DMS 273 (cell line): Measurements from ENCODE around the gene GPR137.
"Not testable (repeated sequence)": the region's sequence is repeated elsewhere in the genome, so short reads cannot be mapped to it uniquely, and the experiment has no call there.

ENCODE experiments used
- DNase-seq: peaks from one replicate; lab custom pipeline; 2025; ENCODE audit not compliant: unreplicated experiment; lab: John Stamatoyannopoulos, UW

GPR137 gene, protein sequence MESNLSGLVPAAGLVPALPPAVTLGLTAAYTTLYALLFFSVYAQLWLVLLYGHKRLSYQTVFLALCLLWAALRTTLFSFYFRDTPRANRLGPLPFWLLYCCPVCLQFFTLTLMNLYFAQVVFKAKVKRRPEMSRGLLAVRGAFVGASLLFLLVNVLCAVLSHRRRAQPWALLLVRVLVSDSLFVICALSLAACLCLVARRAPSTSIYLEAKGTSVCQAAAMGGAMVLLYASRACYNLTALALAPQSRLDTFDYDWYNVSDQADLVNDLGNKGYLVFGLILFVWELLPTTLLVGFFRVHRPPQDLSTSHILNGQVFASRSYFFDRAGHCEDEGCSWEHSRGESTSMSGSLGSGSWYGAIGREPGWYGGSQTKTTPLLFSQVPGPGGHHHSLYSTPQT

DNA sequence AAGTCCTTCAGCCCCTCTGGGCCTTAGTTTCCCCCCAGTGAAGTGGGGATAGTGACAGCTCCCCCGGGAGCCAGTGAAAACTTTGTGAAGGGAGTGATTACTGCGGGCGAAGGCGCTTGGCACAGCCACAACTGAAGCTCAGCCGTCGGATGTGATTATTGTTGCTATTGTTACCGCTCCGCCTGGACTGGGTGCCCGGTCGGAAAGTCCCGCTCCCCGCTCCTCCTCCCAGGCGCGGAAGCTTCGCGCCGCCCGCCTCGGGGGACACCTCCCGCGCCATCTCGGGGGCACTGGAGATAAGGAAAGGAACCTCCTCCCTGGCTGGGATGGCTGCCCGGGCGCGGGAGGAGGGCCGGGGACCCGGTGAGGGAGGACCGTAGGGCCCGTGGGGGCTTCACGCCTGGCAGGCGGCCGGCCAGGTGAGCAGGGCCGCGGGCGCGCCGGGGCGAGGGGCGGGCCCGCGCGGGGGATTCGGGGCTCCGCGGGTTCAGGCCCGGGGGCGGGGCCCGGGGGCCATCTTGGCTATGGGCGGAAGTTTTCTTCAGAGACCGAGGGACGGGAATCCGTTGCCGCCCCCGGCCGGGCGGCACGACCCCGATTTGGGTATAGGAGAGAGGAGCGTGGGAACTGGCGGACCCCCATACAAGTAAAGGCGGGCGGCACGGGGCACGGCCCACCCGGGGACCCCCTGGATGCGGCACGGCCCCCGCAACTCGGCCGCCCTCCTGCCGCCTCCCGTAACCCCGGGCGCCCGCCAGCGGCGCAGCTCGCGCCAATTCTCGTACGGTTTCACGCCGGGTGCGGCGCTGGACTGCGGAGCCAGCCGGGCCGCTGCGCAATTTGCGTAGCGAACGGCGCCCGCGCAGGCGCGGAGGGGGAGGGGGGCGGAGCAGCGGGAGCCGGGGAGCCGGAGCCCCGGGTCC, at the start of gene GPR137:
GPR137 (plus strand) TSS at position 887 of the 923 bp plus-strand sequence. CDS start 677 bp downstream, outside the sequence.
- peak; percentile 86 for DNase-seq

- no peak for DNase-seq
Observed at GRCh38 chr11:64237484-64237951, 48.1 kb upstream of the GPR137 start.

DNA sequence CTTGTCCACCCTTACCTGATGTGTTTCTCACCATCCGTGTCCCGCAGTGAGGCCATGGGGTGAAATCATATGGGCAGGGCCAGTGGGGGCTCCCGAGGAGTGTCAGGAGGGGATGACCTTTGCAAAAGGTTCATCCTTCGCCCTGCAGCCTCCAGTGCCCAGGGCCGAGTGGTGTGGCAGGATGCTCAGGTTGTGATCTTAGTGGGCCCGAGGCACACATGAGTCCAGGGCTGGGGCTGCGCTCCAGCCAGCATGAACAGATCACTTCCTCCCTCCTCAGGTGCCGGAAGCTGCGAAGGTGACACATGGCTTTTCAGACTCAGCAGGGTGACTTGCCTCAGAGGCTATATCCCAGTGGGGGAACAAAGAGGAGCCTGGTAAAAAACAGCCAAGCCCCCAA, 47.6 kb upstream of the GPR137 start:
- DNase-seq, result no peak

- no peak for DNase-seq
Observed at GRCh38 chr11:64238999-64239398, 46.6 kb upstream of the GPR137 start.

GRCh38 chr11:64239662-64240434, 45.8 kb upstream of the GPR137 start:
- no peak for DNase-seq

DNA sequence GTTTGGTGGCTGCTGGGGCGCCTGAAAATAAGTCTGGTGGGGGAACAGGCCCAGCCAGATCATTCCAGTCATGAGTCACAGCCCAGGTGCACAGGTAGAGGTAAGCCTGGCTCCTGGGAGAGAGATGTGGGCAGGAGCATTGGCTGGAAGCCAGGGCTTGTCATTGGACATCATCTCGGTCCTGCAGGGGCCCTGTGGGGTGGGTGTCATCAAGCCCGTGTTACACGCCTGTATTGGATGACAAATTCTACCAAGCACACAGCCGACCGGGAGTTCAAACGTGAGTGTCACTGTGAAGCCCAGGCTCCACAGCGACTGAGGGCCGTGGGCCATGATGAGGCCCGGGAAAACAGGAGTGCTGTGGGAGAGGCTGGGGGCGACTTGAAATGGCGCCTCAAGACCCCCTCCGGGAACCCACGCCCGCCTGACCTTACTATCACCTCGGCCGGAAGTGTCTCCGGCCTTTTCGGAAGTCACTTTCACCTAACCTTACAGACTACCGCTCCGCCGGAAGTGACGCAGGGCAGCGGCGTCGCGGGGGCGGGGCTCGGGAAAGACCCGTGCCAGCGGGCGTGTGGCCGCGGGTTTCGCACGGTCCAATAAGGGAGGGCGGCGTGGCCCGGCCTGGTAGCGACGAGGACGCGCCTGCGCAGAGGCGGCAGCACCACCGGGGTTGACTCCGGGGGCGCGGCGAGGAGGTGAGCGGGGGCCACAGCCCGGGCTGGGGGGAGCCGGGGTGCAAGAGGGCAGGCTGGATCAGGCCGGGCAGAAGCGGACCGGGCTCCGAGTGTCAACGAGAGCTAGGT, 45.0 kb upstream of the GPR137 start, which contains the start of gene FKBP2:
FKBP2 (plus strand) TSS at position 661 of the 806 bp plus-strand sequence. CDS start 1,293 bp downstream, outside the sequence.
- DNase-seq, result peak; percentile 97

DNA sequence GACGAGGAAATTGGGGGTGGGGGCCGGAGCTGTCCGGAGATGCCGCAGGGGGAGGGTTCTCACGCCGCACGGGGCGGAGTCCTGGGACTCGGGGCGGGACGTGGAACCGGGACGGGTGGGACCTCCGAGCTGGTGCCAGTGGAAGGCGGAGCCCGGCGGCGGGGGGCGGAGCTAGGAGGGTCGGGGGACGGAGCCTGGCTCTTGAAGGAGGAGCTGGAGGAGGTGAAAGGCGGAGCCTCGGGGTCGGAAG, 44.5 kb upstream of the GPR137 start:
- peak; percentile 97 for DNase-seq

- DNase-seq, result peak; percentile 56
Observed at GRCh38 chr11:64241491-64242374, 43.9 kb upstream of the GPR137 start.

DNA sequence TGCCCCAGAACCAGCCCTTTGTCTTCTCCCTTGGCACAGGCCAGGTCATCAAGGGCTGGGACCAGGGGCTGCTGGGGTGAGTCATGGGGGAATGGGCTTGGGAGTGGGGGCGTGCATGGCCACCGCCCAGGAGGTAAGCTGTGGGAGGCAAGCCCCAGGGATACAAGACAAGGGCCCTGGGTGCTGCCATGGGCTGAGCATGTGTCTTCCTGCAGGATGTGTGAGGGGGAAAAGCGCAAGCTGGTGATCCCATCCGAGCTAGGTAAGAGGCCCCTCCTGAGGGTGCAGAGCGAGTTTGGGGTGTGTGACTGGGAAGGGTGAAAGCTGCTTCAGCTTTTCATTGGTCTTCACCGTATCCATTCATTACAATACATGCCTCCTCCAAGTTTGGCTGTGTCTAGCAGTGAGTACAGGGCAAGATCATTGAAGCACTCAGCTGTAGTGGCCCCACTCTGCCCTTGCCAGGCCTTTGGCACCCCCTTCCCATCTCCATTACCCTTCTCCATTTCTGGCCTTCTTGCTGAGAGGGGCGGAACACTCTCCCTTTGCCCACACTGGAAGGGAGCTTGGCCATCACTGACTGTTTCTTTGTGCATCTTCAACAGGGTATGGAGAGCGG, 42.3 kb upstream of the GPR137 start:
- no peak for DNase-seq

- no peak for DNase-seq
Observed at GRCh38 chr11:64244107-64244506, 41.5 kb upstream of the GPR137 start.

DNA sequence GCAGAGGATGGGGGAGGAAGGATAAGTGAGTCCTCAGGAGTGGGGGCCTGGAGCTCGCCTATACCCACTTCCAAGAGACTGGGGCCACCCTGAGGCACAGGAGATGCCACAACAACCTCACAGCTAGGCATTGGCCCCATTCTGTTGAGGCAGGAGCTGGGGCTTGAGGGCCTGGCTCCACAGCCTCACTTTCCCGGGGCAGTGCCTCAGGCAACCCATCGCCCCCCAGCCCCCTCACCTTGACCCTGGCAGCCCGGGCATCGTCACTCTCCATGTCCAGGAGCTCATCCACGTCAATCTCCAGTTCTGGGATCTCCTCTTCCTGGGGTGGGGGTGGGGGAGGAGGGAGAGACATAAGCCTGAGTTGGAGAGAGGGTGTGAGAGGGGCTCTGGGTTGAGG, 40.7 kb upstream of the GPR137 start:
- no peak for DNase-seq

GRCh38 chr11:64245401-64245796, 40.2 kb upstream of the GPR137 start:
- DNase-seq, result peak; percentile 66

DNA sequence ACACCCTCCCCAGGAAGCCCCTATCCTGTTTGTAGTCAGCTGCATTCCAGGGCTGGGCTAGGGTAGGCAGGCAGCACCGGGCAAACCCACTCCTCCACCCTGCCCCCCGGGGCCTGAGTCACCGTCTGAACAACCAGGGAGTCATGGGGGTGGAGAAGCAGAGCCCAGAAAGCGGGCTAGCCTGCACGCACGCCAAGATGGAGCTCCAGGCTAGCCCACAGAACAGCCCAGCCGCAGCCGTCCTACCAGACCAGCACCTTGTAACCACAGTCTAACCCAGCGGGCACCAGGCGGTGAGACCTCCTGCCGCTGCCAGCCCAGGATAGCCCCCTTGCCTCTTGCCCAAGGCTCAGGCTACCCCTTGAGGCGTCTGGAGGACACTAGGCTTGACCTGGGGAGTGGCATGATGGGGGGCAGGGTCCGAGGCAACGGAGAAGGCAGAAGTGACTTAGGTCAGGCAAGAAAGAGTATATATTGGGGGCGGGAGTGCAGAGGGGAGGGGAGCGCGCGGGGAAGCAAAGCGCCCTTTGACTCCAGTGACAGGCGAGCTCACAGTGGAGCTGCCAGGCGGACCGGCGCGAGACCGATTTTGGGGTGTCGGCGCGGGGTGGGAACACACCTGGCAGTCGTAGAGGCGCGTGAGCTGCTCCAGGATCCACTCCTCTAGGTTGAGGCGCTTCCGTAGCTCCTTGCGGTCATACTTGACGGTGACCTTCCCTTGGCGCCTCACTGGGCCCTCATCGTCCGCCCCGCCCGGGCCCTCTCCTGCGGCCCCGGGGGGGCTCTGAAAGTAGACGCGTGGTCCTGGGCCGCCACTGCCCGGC, 39.6 kb upstream of the GPR137 start:
- DNase-seq, result peak; percentile 78

GRCh38 chr11:64246621-64246870, 39.1 kb upstream of the GPR137 start:
- not testable (repeated sequence) for DNase-seq

DNA sequence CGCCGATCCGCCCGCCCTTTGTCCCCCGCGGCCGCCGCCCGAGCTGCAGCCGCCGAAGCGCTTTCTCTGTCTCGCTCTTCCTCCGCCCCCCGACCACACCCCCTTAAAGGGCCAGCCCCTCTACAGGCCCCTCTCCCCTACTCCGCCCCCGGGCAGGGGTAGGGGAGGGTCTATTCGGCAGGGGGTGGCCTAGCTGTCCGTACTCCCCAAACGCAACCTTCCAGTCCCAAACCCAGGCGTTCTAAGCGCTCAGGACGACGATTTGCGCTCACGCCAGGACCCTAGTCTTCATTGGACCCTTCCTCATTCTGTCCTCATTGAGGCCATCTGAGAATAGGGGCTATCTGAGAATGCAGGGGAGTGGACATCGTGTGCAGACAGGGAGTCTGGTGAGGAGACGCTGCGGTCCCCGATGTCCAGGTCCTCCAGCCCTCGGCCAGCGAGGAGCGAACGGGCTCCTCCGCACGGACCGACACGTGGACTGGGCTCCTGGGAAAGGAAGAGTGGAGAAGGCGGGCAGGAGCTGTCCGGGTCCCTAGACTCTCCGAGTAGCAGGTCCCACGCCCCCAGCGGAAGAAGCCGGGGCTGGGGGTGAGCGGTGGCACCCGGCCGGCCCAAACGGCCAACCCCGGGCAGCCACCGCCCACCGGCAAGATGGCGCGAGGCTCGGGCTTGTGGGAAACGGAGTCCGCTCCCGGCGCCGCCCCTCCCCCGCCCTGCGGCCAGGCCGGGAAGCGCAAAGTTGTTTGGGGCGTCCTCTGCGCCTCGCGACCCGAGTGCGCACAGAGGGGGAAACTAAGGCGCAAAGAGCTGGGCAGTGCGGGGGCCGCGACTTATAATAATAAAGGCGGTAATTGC, 38.5 kb upstream of the GPR137 start, which contains the start of gene PPP1R14B:
PPP1R14B (minus strand) TSS at position 73 of the 858 bp plus-strand sequence. CDS start 270 bp downstream, outside the sequence.
- peak; percentile 94 for DNase-seq

DNA sequence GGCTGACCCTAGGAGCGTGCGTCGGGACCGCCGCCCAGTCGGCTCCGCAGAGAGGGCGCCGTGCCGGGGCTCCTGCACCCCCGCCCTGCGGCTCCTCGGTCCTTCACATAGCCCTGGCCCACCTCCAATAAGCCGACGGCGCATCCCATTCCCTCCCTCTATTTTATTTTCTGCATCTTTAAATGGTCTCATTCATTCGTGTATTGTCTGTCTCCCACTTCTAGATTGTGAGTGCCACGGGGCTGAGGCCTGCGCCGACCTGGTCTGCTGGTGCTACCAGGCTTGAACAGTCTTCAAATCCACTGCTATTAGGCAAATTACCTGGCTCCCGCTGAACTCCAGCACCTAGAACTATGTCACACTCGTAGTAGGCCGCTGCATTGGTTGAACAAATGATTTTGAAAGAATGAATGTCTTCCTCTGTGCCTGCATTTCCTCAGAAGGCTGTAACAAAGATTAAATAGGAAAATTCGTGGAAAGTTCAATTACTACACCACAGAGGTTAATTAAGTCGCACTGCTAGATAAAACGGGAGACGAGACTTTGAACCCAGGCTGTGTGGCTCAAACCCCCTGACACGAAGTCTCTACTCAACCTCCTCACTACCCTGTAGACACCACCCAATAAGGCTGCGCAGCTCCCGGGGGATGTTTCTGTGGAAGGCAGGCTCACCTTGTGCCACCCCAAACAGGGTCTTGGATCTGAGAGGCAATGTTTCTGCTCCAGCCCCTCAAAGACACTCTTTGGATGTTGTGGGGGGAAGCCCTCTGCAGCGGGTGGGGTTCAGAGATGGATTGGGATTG, 37.7 kb upstream of the GPR137 start:
- DNase-seq, result no peak
